K562 treated with DMSO at 1 percent for 24 hours (cell line): ENCODE results near the gene BCL2. TPM values are rescaled to one million over a fixed set of nuclear protein-coding genes. Genes with fewer than 3 reads are reported as not detected.

Source experiments
- total RNA-seq: library from RNA; unstranded; fragments of 300-600 nt; gene quantifications from 2 replicates; pipeline ENCODE4 v1.2.3, GENCODE V29; 2022; ENCODE audit warnings: low read depth; ENCODE audit not compliant: insufficient read depth

BCL2 gene
- 0.88 and 1.4 TPM in 2 replicates for total RNA-seq

GRCh38 chr18:63319383-63320122 is at the start of gene BCL2:
Gene BCL2, minus strand, starts transcription at chr18:63319769.

GRCh38 chr18:63367053-63367953 is 47.7 kb upstream of the BCL2 start, which contains the start of gene KDSR:
Gene KDSR, minus strand, starts transcription at chr18:63367206. Its CDS starts 88 bp downstream, at chr18:63367118.

Other genes starting within 250 kb of the BCL2 start
- 9.4 and 12.7 TPM in 2 replicates for gene KDSR, start 47.4 kb upstream of the BCL2 start, total RNA-seq
- 7.3 and 9.0 TPM in 2 replicates for gene VPS4B, start 102.7 kb upstream of the BCL2 start, total RNA-seq
- 0.17 and 0.29 TPM in 2 replicates for gene SERPINB5, start 157.2 kb upstream of the BCL2 start, total RNA-seq
- not detected in 2 replicates for gene SERPINB12, start 222.6 kb upstream of the BCL2 start, total RNA-seq